ENCODE results near the gene VKORC1L1.

DNA sequence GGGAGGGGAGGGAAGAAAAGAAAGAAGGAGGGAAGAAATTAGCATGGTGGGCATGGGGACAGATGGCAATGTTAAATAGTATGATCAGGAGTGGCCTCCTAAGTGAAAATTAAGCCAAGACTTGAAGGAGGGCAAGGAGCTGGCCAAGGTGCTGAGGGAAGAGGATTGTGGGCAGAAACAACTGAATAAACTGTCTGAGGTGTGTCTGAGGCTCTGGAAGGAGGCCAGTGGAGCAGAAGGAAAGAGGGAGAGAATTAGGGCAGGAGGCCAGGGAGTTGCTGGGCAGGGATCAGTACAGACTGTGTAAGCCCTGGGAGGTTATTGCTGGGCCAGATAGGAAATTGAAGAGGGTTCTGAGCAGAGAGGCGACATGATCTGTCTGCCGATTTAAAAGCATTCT lies 40.6 kb upstream of the VKORC1L1 start:
- TF ChIP-seq, protein P1, sequence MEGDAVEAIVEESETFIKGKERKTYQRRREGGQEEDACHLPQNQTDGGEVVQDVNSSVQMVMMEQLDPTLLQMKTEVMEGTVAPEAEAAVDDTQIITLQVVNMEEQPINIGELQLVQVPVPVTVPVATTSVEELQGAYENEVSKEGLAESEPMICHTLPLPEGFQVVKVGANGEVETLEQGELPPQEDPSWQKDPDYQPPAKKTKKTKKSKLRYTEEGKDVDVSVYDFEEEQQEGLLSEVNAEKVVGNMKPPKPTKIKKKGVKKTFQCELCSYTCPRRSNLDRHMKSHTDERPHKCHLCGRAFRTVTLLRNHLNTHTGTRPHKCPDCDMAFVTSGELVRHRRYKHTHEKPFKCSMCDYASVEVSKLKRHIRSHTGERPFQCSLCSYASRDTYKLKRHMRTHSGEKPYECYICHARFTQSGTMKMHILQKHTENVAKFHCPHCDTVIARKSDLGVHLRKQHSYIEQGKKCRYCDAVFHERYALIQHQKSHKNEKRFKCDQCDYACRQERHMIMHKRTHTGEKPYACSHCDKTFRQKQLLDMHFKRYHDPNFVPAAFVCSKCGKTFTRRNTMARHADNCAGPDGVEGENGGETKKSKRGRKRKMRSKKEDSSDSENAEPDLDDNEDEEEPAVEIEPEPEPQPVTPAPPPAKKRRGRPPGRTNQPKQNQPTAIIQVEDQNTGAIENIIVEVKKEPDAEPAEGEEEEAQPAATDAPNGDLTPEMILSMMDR (IDR thresholded peaks at IDR 0.05; ENCODE audit: low read depth, low read length), result no peak
- no peak for TF ChIP-seq EZH2phosphoT487 (IDR thresholded peaks at IDR 0.05; ENCODE audit: low read depth)

All from OCI-LY3 (cell line).